ENCODE data around the gene PICALM.

PICALM gene

DNA sequence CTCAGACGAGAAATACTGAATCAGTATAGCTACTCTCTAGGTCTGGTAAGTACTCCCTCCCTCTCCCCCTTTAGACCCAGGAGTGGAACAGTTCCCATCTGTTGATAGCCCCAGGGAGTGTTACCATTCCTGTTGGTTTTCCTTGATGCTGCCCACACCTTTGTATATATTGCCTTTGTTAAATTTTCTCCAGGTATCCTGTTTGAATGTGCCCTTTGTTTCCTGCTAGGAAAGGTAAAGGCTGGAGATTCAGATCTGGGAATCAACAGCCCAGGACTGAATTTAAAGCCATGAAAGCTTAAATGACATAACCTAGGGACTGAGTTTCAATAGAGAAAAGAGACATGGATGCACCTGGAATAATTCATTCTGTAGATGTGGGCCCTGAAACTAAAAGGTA, 145.4 kb downstream of the PICALM start:
- in situ Hi-C loops (cut with MboI; ENCODE audit: low pct_unique_long_range_greater_than_20kb, low sequenced_read_pairs, unreplicated experiment): loop anchor here (25.0 kb wide), 1 partner anchor 689 kb away; no protein-coding TSS in a partner anchor
- no peak for DNase-seq (ENCODE audit: low spot score)
- TF ChIP-seq, protein P1, sequence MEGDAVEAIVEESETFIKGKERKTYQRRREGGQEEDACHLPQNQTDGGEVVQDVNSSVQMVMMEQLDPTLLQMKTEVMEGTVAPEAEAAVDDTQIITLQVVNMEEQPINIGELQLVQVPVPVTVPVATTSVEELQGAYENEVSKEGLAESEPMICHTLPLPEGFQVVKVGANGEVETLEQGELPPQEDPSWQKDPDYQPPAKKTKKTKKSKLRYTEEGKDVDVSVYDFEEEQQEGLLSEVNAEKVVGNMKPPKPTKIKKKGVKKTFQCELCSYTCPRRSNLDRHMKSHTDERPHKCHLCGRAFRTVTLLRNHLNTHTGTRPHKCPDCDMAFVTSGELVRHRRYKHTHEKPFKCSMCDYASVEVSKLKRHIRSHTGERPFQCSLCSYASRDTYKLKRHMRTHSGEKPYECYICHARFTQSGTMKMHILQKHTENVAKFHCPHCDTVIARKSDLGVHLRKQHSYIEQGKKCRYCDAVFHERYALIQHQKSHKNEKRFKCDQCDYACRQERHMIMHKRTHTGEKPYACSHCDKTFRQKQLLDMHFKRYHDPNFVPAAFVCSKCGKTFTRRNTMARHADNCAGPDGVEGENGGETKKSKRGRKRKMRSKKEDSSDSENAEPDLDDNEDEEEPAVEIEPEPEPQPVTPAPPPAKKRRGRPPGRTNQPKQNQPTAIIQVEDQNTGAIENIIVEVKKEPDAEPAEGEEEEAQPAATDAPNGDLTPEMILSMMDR (IDR thresholded peaks at IDR 0.05; ENCODE audit: extremely low read depth, insufficient read depth, missing control alignments): no peak

DNA sequence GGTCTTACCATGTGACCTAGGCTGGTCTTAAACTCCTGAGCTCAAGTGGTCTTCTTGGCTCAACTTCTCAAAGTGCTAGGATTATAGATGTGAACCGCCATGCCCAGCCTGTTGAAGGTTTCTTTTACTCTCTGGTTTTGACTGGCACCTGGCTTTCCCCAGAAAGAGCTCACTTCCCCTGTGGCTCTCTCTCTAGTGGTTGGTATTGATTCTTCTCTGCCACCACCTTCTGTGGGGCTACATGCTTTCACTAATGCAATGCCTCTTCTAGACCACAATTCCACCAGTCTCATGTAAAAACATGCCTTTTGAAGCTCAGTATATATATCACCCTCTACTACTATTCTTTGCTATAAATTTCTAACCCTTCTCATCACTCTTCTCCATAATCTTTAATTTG, 146.5 kb downstream of the PICALM start:
- TF ChIP-seq, protein P1 (IDR thresholded peaks at IDR 0.05; ENCODE audit: extremely low read depth, insufficient read depth, missing control alignments): no peak
- in situ Hi-C loops (cut with MboI; ENCODE audit: low pct_unique_long_range_greater_than_20kb, low sequenced_read_pairs, unreplicated experiment): loop anchor here (25.0 kb wide), 1 partner anchor 690 kb away; no protein-coding TSS in a partner anchor
- DNase-seq (ENCODE audit: low spot score): no peak

DNA sequence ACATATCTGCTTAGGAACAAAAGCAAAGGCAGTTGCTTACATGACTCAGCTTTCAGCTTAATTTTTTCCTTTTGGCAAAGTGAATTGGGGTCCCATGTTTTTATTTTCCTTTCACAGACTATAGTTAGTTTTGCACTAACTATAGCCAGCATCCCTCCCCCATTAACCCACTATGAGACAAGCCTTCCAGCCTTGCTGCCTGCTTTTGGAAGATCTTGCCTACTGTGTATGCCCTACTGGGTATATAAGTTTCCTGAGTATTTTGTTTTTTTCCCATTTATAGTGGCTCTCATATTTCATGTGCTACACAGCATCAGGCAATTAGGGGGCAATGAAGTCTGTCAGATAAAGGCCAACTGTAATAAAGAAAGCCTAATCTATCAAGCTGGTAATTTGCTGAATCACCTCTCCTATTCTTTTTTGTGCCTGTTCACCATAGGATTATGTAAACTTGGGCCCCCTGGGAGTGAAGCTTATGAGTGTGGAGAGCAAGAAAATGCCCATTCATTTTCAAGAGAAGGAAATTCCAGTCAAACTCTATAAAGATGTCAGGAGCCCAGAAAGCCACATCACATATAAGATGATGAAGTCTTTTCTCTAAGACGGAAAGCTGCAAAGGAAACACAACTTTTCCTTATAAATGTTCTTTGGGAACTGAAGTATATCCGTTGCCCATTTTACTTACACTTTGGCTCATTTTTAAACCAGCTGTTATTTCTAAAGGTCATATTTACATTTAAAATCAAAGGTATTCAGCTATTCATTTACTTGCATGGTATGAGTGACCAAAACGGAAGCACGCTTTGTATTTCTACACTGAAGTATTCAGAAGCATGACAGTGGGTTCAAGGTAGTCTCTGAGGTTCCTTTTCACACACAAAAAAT, 149.7 kb downstream of the PICALM start:
- in situ Hi-C loops (cut with MboI; ENCODE audit: low pct_unique_long_range_greater_than_20kb, low sequenced_read_pairs, unreplicated experiment): loop anchor here (25.0 kb wide), 1 partner anchor 693 kb away; no protein-coding TSS in a partner anchor
- TF ChIP-seq, protein P1 (IDR thresholded peaks at IDR 0.05; ENCODE audit: extremely low read depth, insufficient read depth, missing control alignments): no peak
- no peak for DNase-seq (ENCODE audit: low spot score)

- in situ Hi-C loops (cut with MboI; ENCODE audit: low pct_unique_long_range_greater_than_20kb, low sequenced_read_pairs, unreplicated experiment): loop anchor here (25.0 kb wide), 1 partner anchor 698 kb away; no protein-coding TSS in a partner anchor
- DNase-seq (ENCODE audit: low spot score): no peak
- TF ChIP-seq, protein P1 (IDR thresholded peaks at IDR 0.05; ENCODE audit: extremely low read depth, insufficient read depth, missing control alignments): no peak
These were observed 154.5 kb downstream of the PICALM start for GRCh38 chr11:85914425-85914824.

DNA sequence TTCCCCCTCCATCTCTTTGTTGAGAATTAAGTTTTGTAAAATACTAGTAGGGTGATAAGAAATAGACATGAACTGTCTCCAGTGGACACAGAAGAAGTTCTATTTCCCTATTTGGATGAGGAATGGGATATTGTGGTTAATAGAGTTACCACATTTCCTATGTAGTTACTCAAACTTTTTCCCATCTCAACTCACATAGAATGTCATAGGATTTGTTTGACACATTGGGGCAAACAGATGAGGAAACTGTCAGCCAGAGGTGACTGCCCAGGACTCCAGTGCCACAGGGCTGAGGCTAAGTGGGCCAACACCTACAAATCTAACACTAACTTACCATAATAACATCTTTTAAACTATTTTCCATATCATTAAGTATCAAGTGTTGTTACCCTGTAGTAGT, 155.4 kb downstream of the PICALM start:
- in situ Hi-C loops (cut with MboI; ENCODE audit: low pct_unique_long_range_greater_than_20kb, low sequenced_read_pairs, unreplicated experiment): loop anchor here (25.0 kb wide), 1 partner anchor 699 kb away; no protein-coding TSS in a partner anchor
- TF ChIP-seq, protein P1 (IDR thresholded peaks at IDR 0.05; ENCODE audit: extremely low read depth, insufficient read depth, missing control alignments): no peak
- no peak for DNase-seq (ENCODE audit: low spot score)

DNA sequence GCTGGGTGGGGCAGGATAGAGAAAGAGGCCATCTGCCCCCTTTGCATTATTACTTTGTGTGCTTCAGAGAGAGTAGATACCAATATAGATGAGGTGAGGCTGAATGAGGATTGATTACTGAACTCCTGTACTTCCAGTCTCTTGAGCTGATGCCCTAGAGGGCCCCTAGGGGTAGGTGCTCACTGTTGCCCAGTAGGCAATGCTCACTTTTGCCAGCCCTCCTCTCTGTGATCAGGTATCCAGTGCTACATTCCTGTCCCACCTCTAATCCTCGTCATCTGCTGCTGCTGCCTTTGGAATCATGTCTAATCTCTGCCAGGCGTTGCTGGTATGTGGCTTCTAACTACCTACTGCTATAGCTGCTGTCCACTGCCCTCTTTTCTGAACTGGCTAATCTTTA, 156.5 kb downstream of the PICALM start:
- in situ Hi-C loops (cut with MboI; ENCODE audit: low pct_unique_long_range_greater_than_20kb, low sequenced_read_pairs, unreplicated experiment): loop anchor here (25.0 kb wide), 1 partner anchor 700 kb away; no protein-coding TSS in a partner anchor
- TF ChIP-seq, protein P1 (IDR thresholded peaks at IDR 0.05; ENCODE audit: extremely low read depth, insufficient read depth, missing control alignments): no peak
- DNase-seq (ENCODE audit: low spot score): no peak
